Smooth muscle cell (in vitro differentiated cells): Measurements from ENCODE around the gene RARA. TPM values are rescaled to one million over a fixed set of nuclear protein-coding genes. Genes with fewer than 3 reads are reported as not detected.
"Not testable (repeated sequence)": the region's sequence is repeated elsewhere in the genome, so short reads cannot be mapped to it uniquely, and the experiment has no call there.

Experiments
- DNase-seq: peaks from one replicate; lab custom pipeline; 2025; ENCODE audit not compliant: unreplicated experiment; lab: John Stamatoyannopoulos, UW
- H2AFZ ChIP-seq: fragments of 200-600 bp; sonication (generic); 2 replicates; pipeline ENCODE4 v1.6.0; 2016; ENCODE audit warnings: antibody characterized with exemption, low read depth, mild to moderate bottlenecking
- H3F3A ChIP-seq: fragments of 200-600 bp; sonication (generic); 2 replicates; pipeline ENCODE4 v1.6.0; 2017; ENCODE audit warnings: antibody characterized with exemption, low read depth
- H3K27ac ChIP-seq: fragments of 200-600 bp; sonication (generic); 2 replicates; pipeline ENCODE4 v1.5.1; 2016; ENCODE audit warnings: low read depth, mild to moderate bottlenecking
- H3K27me3 ChIP-seq: fragments of 200-600 bp; sonication (generic); 2 replicates; pipeline ENCODE4 v1.6.1; 2016; ENCODE audit warnings: low read depth, mild to moderate bottlenecking
- H3K36me3 ChIP-seq: fragments of 200-600 bp; sonication (generic); 2 replicates; pipeline ENCODE4 v1.5.1; 2016; ENCODE audit warnings: low read depth
- H3K4me1 ChIP-seq: fragments of 200-600 bp; sonication (generic); 2 replicates; pipeline ENCODE4 v1.5.1; 2016; ENCODE audit warnings: low read depth
- H3K4me2 ChIP-seq: fragments of 200-600 bp; sonication (generic); 2 replicates; pipeline ENCODE4 v1.6.0; 2016; ENCODE audit warnings: mild to moderate bottlenecking
- H3K4me3 ChIP-seq: fragments of 200-600 bp; sonication (generic); 2 replicates; pipeline ENCODE4 v1.5.1; 2016; ENCODE audit warnings: mild to moderate bottlenecking
- H3K79me2 ChIP-seq: fragments of 200-600 bp; sonication (generic); 2 replicates; pipeline ENCODE4 v1.6.0; 2016; ENCODE audit warnings: low read depth, mild to moderate bottlenecking
- H3K9ac ChIP-seq: fragments of 200-600 bp; sonication (generic); 2 replicates; pipeline ENCODE4 v1.6.0; 2016; ENCODE audit warnings: low read depth
- H3K9me3 ChIP-seq: fragments of 200-600 bp; sonication (generic); replicated peaks from 2 replicates; pipeline ENCODE4 v1.5.1; 2016; ENCODE audit warnings: low read depth
- H4K20me1 ChIP-seq: fragments of 200-600 bp; sonication (generic); 2 replicates; pipeline ENCODE4 v1.6.0; 2016; ENCODE audit warnings: low read depth
- CTCF ChIP-seq: fragments of 200-600 bp; sonication (generic); IDR thresholded peaks from 2 replicates; pipeline ENCODE4 v1.5.1; 2017; ENCODE audit warnings: borderline replicate concordance, mild to moderate bottlenecking, antibody characterized with exemption; ENCODE audit not compliant: insufficient read depth, poor library complexity, severe bottlenecking
- WGBS: methylation state at CpG from one replicate; pipeline ENCODE4 v1.1.7; 2016; ENCODE audit warnings: low lambda C conversion rate; 5-methylcytosine and 5-hydroxymethylcytosine counted together
- polyA plus RNA-seq: library from polyadenylated mRNA; unstranded; fragments of >200 nt; fragmentation: Nextera tagmentation; extraction: Ambion mirVana; gene quantifications from 2 replicates; pipeline ENCODE4 v1.2.1, GENCODE V29; 2016
- total RNA-seq: library from RNA; depleted of rRNA; stranded (reverse); fragments of >200 nt; gene quantifications from 2 replicates; pipeline ENCODE4 v1.2.3, GENCODE V29; 2014

The RARA gene
- total and polyA plus RNA-seq, 2 experiments from 2014 or later: 22.1 to 22.5 TPM

GRCh38 chr17:40377832-40378231, 68.9 kb downstream of the RARA start:
- Histone ChIP-seq H3K36me3 (no peaks in the 10 kb centered on the region), H3K9ac (no peak overlapping the region), H3F3A (no peaks in the 10 kb centered on the region), H3K27me3 (no peaks in the 10 kb centered on the region), H2AFZ (no peak overlapping the region), H3K9me3 (no peaks in the 10 kb centered on the region), H3K4me2 (no peak overlapping the region), H3K4me1 (no peaks in the 10 kb centered on the region), H4K20me1 (no peaks in the 10 kb centered on the region), H3K4me3 (no peak overlapping the region), H3K79me2 (no peaks in the 10 kb centered on the region), H3K27ac (no peak overlapping the region)
- 91% methylated on average over 13 of the region's 13 CpGs for WGBS
- TF ChIP-seq CTCF: no peak
- no peak for DNase-seq

GRCh38 chr17:40378966-40379365, 70.0 kb downstream of the RARA start:
- 94% methylated on average over 7 of the region's 7 CpGs for WGBS

GRCh38 chr17:40382251-40382650, 73.3 kb downstream of the RARA start:
- H4K20me1 ChIP-seq: no peaks in the 10 kb centered on the region

More at GRCh38 chr17:40378966-40379365, 70.0 kb downstream of the RARA start:
- no peaks in the 10 kb centered on the region for H3K9me3 ChIP-seq
- H3K27me3 ChIP-seq: no peaks in the 10 kb centered on the region
- H3K27ac ChIP-seq: no peak overlapping the region
- H3K4me3 ChIP-seq: no peak overlapping the region
- no peaks in the 10 kb centered on the region for H3F3A ChIP-seq
- H3K9ac ChIP-seq: no peak overlapping the region
- no peak for TF ChIP-seq CTCF
- no peaks in the 10 kb centered on the region for H3K79me2 ChIP-seq
- no peak for DNase-seq
- H4K20me1 ChIP-seq: no peaks in the 10 kb centered on the region
- H2AFZ ChIP-seq: no peak overlapping the region
- H3K4me2 ChIP-seq: no peak overlapping the region
- H3K36me3 ChIP-seq: no peaks in the 10 kb centered on the region
- no peaks in the 10 kb centered on the region for H3K4me1 ChIP-seq

GRCh38 chr17:40386555-40386954, 77.6 kb downstream of the RARA start:
- H3K27ac ChIP-seq, H3K9ac ChIP-seq, H3K4me3 ChIP-seq, H3F3A ChIP-seq, H3K27me3 ChIP-seq, H4K20me1 ChIP-seq, H2AFZ ChIP-seq, H3K9me3 ChIP-seq, H3K79me2 ChIP-seq, H3K36me3 ChIP-seq, DNase-seq, H3K4me1 ChIP-seq, H3K4me2 ChIP-seq: not testable (repeated sequence)
- whole genome bisulfite sequencing: 93% methylated on average over 3 of the region's 3 CpGs

More at GRCh38 chr17:40382251-40382650, 73.3 kb downstream of the RARA start:
- no peaks in the 10 kb centered on the region for H3F3A ChIP-seq
- no peak overlapping the region for H3K4me2 ChIP-seq
- WGBS: 81% methylated on average over 4 of the region's 4 CpGs
- no peaks in the 10 kb centered on the region for H3K36me3 ChIP-seq
- H2AFZ ChIP-seq: no peak overlapping the region
- H3K27me3 ChIP-seq: no peaks in the 10 kb centered on the region
- no peak for DNase-seq
- H3K27ac ChIP-seq: no peak overlapping the region
- no peak for TF ChIP-seq CTCF
- H3K79me2 ChIP-seq: no peaks in the 10 kb centered on the region
- no peak overlapping the region for H3K4me3 ChIP-seq
- H3K4me1 ChIP-seq: no peaks in the 10 kb centered on the region
- H3K9ac ChIP-seq: no peak overlapping the region
- no peaks in the 10 kb centered on the region for H3K9me3 ChIP-seq
